Measurements from ENCODE around the gene MUCL3.

The MUCL3 gene

DNA sequence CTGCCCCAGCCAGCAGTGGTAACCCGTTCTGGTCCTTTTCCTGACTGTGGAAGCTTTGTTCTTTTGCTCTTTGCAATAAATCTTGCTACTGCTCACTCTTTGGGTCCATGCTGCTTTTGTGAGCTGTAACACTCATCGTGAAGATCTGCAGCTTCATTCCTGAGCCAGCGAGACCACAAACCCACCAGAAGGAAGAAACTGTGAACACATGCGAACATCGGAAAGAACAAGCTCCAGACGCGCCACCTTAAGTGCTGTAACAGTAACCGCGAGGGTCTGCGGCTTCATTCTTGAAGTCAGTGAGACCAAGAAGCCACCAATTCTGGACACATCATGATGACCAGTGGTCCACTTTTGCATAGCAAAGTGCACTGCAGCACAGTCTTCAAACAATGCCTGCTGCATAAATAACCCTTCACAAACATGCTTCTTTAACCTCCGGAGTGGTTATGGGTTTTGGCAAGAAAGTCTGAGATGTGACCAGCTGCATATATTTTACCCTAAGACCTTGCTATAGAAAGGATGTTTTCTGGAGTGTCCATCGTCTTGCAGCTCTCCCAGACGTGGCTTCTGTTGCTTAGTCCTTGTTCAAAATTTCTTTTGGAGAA, 60.6 kb downstream of the MUCL3 start:
- no peak for DNase-seq
- intact Hi-C loops (cut with DNase I): no loop called here

DNA sequence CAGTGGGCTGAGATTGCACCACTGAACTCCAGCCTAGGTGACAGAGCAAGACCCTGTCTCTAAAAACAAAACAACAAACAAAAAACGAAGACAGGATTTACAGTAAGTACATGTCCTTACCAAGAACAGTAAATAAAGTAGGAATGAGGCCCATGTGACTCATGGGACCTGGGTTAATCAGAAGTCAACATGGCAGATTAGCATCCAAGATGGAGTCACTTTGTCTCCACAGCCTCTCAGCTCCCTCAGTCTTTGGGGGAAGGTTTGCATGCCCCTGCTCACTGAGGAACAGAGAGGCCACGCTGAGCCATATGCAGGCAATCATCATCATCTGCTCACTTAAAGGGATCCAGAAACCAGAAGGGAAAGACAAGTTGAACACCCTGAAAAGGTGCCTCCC, 61.7 kb downstream of the MUCL3 start:
- intact Hi-C loops (cut with DNase I): no loop called here
- no peak for DNase-seq
